Activated naive CD8-positive, alpha-beta T cell treated with anti-CD3 and anti-CD28 coated beads, Interleukin-2, amount 10 ng/mL, durations not matched to agents 7 days and 5 days (primary cell): ENCODE results near the gene CDIPT. TPM values are rescaled to one million over a fixed set of nuclear protein-coding genes. Genes with fewer than 3 reads are reported as not detected.
"Not testable (repeated sequence)": the region's sequence is repeated elsewhere in the genome, so short reads cannot be mapped to it uniquely, and the experiment has no call there.

Experiments used
- ATAC-seq: fragments of 150-1000 bp; cut with Tn5 transposase; one replicate; pipeline ENCODE4 v1.10.0; 2021; ENCODE audit warnings: low read depth, moderate library complexity
- POLR2A ChIA-PET: fragments of 350-600 bp; sonication (Branson Sonifier 250); formaldehyde crosslinking; loops from one replicate; lab custom pipeline; 2021; ENCODE audit warnings: antibody characterized with exemption; lab: Charles Lee
- DNase-seq: peaks from one replicate; pipeline ENCODE4 v3.0.0; 2021
- H3K27ac Mint-ChIP-seq: one replicate; pipeline ENCODE4 v1.8.0; 2022; ENCODE audit warnings: mild to moderate bottlenecking, mixed read lengths
- H3K27me3 Mint-ChIP-seq: one replicate; pipeline ENCODE4 v1.8.0; 2022; ENCODE audit warnings: mild to moderate bottlenecking, moderate library complexity, mixed read lengths
- H3K36me3 Mint-ChIP-seq: one replicate; pipeline ENCODE4 v1.8.0; 2021; ENCODE audit warnings: mild to moderate bottlenecking, mixed read lengths
- H3K4me1 Mint-ChIP-seq: one replicate; pipeline ENCODE4 v1.8.0; 2021; ENCODE audit warnings: mixed read lengths
- H3K4me3 Mint-ChIP-seq: one replicate; pipeline ENCODE4 v1.8.0; 2022; ENCODE audit warnings: mild to moderate bottlenecking, moderate library complexity, mixed read lengths
- H3K9me3 Mint-ChIP-seq: one replicate; pipeline ENCODE4 v1.8.0; 2021; ENCODE audit warnings: mixed read lengths
- total RNA-seq, 2 experiments: library from RNA; stranded (reverse); gene quantifications; one replicate each; pipeline ENCODE4 v1.2.3, GENCODE V29; 2021

CDIPT gene
- total RNA-seq, 2 experiments from 2014 or later, result 65.0 to 74.7 TPM

DNA sequence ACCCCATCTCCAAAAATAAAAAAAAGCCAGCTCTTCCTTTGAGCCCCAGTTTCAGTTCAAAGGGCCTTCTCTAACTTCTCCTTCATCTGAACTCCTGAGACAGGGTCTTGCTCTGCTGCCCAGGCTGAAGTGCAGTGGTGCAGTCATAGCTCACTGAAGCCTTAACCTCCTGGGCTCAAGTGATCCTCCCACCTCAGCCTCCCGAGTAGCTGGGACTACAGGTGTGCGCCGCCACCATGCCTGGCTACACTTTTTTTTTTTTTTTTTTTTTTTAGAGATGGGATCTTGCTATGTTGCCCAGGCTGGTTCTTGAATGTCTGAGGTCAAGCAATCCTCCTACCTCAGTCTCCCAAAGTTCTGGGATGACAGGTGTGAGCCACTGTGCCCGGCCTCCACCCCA is 29.8 kb downstream of the CDIPT start:
- not testable (repeated sequence) for H3K9me3 Mint-ChIP-seq
- POLR2A ChIA-PET, result interaction anchor here (0.6 kb wide), 1 partner anchor 23 kb away, joined by 3 read pairs; no protein-coding TSS in a partner anchor

DNA sequence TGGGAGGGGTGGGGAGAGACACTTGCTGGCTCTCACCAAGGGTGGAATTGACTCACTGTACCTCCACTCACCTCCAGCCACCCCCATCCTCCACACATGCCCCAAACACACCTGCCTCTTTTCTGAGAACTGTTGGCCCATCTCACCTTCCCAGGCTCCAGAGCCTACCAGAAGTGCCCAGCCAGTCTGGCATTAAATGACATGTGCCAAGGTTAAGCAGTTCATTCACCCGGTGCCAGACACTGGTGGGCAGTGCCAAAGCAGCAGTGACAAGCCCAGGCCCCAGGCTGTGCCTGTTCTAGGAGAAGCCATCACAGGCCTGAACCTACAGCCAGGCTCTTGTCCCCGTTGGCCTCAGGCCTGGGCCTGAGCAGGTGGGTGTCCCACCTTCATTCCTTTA is 31.5 kb downstream of the CDIPT start:
- H3K36me3 Mint-ChIP-seq, result peaks cover 24% of the 10 kb centered on the region

More for the DNA sequence above, 29.8 kb downstream of the CDIPT start:
- H3K4me3 Mint-ChIP-seq, DNase-seq, H3K27ac Mint-ChIP-seq, ATAC-seq, H3K27me3 Mint-ChIP-seq, H3K4me1 Mint-ChIP-seq: not testable (repeated sequence)
- peaks cover 28% of the 10 kb centered on the region for H3K36me3 Mint-ChIP-seq

DNA sequence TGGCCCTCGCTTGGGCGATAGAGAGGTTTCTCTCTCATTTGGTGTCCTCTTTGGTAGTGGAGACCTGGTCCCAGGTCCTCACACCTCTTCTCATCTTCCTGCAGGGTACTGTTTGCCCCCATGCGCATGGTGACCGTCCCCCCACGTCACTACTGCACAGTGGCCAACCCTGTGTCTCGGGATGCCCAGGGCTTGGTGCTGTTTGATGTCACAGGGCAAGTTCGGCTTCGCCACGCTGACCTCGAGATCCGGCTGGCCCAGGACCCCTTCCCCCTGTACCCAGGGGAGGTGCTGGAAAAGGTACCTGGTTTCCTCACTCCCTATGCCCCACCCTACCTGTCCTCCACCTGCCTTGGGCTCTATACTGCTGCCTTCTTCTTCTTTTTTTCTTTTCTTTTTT is 32.3 kb downstream of the CDIPT start:
- H3K27ac Mint-ChIP-seq, result no peak overlapping the region
- no peaks in the 10 kb centered on the region for H3K27me3 Mint-ChIP-seq
- no peak for DNase-seq
- H3K36me3 Mint-ChIP-seq, result peaks cover 23% of the 10 kb centered on the region
- POLR2A ChIA-PET, result no interaction called here
- no peak overlapping the region for H3K4me3 Mint-ChIP-seq
- ATAC-seq, result no peak
- H3K9me3 Mint-ChIP-seq, result no peaks in the 10 kb centered on the region
- H3K4me1 Mint-ChIP-seq, result peaks cover 25% of the 10 kb centered on the region

More for the DNA sequence above, 31.5 kb downstream of the CDIPT start:
- H3K4me1 Mint-ChIP-seq, result peaks cover 20% of the 10 kb centered on the region
- H3K27ac Mint-ChIP-seq, result no peak overlapping the region
- no peak for DNase-seq
- POLR2A ChIA-PET, result no interaction called here
- no peaks in the 10 kb centered on the region for H3K27me3 Mint-ChIP-seq
- no peak for ATAC-seq
- H3K9me3 Mint-ChIP-seq, result no peaks in the 10 kb centered on the region
- no peak overlapping the region for H3K4me3 Mint-ChIP-seq

DNA sequence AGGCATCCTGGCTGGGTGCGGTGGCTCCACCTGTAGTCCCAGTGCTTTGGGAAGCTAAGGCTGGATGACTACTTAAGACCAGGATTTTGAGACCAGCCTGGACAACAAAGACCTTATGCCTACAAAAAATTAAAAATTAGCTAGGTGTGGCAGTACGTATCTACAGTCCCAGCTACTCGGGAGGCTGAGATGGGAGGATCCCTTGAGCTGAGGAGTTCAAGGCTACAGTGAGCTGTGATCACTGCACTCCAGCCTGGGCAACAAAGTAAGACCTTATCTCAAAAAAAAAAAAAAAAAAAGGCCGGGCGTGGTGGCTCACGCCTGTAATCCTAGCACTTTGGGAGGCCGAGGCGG is 36.7 kb downstream of the CDIPT start:
- Mint-ChIP-seq H3K4me1 (peaks cover 46% of the 10 kb centered on the region), H3K9me3 (no peaks in the 10 kb centered on the region), H3K36me3 (peaks cover 9% of the 10 kb centered on the region), H3K27me3 (no peaks in the 10 kb centered on the region), H3K27ac (peak overlapping the region; percentile 93), H3K4me3 (peak overlapping the region; percentile 86)
- DNase-seq, result no peak
- ATAC-seq, result no peak
- POLR2A ChIA-PET, result interaction anchor here (0.6 to 4.3 kb wide), 11 partner anchors 9 to 544 kb away, joined by 3 to 32 read pairs (median 4); partner anchors contain the start of genes PAGR1 and TBC1D10B

DNA sequence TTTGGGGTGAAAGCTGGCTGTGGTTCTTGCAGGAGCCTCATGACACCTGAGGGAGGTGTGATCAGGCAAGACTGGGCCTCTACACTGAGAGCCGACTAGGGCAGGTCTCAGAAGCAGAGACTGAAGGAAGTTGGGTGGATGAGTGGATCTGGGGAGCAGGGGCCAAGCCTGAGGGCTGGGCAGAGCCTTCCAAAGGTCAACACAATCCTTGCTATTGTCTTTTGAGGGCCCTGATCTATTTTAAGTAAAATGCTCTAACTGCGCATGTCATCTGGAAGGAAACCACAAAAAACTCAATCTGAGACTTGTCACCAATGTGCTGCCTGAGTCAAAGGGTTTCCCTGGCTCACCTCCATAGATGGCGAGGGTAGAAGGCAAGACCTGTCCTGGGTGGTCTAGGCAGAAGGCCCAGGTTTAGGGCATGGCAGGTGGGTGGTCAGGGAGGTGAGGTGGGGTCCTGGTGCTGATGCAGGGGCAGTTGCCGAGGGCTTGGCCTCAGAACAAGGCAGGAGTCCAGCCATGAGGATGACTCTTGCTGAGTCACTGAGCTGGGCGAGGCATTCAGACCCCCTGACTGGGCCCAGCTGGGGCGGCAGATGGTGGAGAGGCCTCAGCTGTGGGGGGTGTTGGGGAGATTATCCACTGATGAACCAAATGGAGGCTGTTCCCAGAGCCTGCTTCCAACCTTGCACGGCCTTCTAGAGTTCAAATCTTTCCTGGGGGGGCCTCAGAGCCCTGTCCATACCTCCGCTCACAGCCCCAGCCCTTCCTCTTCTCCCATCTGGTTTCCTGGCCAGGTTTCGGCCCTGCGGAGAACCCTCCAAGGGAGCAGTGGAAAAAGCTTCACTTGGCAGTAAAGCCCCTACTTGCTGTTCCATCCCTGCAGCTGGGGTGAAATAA is 37.6 kb downstream of the CDIPT start:
- H3K9me3 Mint-ChIP-seq, result no peaks in the 10 kb centered on the region
- peak overlapping the region; percentile 69 for H3K4me3 Mint-ChIP-seq
- ATAC-seq (peak; percentile 35), DNase-seq (peak; percentile 47)
- H3K27me3 Mint-ChIP-seq, result no peaks in the 10 kb centered on the region
- H3K36me3 Mint-ChIP-seq, result peaks cover 10% of the 10 kb centered on the region
- H3K27ac Mint-ChIP-seq, result peak overlapping the region; percentile 83
- POLR2A ChIA-PET, result interaction anchor here (0.6 to 4.3 kb wide), 6 partner anchors 8 to 23 kb away, joined by 3 to 32 read pairs (median 6); partner anchors contain the start of gene PAGR1
- peaks cover 45% of the 10 kb centered on the region for H3K4me1 Mint-ChIP-seq

DNA sequence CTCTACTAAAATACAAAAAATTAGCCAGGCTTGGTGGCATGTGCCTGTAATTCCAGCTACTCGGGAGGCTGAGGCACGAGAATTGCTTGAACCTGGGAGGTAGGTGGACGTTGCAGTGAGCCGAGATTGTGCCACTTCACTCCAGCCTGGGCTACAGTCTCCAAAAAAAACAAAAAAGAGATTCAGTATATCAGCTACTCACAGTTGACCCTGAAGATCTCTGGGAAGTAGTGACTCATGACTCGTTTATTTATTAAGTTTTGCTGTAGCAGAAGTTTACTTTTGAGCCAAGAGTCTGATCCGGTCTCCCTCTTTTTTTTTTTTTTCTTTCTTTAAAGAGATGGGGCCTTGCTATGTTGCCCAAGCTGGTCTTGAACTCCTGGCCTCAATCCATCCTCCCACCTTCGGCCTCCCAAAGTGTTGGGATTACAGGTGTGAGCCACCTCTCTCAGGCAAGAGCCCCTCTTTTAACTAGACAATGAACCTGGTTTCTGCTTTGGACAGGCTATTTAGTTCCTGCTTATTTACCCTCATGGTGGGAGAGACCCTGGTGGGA is 38.4 kb downstream of the CDIPT start:
- Mint-ChIP-seq H3K27ac (peak overlapping the region; percentile 83), H3K9me3 (no peaks in the 10 kb centered on the region), H3K4me3 (peak overlapping the region; percentile 69), H3K27me3 (no peaks in the 10 kb centered on the region), H3K4me1 (peaks cover 46% of the 10 kb centered on the region), H3K36me3 (peaks cover 11% of the 10 kb centered on the region)
- POLR2A ChIA-PET, result interaction anchor here (0.8 to 4.3 kb wide), 4 partner anchors 7 to 499 kb away, joined by 3 to 32 read pairs (median 5); partner anchors contain the start of gene PAGR1
- DNase-seq (no peak), ATAC-seq (no peak)

DNA sequence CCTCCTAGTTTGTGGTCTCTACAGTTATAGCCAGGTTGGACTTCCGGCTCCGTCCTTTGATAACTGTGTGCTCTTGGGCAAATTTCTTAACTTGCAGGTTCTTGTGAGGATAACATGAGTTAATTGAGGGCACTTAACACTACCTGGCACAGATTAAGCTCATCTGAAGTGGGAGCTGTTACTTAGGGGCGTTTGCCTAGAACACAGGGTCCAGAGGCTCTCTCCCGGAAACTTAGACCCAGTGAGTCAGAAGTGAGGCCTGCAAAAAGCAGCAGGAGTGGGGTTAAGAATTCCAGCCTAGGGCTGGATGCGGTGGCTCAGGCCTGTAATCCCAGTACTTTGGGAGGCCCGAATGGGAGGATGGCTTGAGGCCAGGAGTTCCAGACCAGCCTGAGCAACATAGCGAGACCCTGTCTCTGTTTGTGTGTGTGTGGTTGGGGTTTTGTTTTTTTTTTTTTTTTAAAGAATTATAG is 41.3 kb downstream of the CDIPT start:
- DNase-seq, result no peak
- H3K36me3 Mint-ChIP-seq, result peaks cover 30% of the 10 kb centered on the region
- H3K27me3 Mint-ChIP-seq, result no peaks in the 10 kb centered on the region
- peak overlapping the region; percentile 86 for H3K27ac Mint-ChIP-seq
- ATAC-seq, result no peak
- POLR2A ChIA-PET, result interaction anchor here (0.5 to 4.0 kb wide), 12 partner anchors 10 to 813 kb away, joined by 3 to 43 read pairs (median 6); partner anchors contain the start of genes KCTD13, KIF22, MAZ and TMEM219
- peaks cover 51% of the 10 kb centered on the region for H3K4me1 Mint-ChIP-seq
- H3K4me3 Mint-ChIP-seq, result peak overlapping the region; percentile 96
- no peaks in the 10 kb centered on the region for H3K9me3 Mint-ChIP-seq

DNA sequence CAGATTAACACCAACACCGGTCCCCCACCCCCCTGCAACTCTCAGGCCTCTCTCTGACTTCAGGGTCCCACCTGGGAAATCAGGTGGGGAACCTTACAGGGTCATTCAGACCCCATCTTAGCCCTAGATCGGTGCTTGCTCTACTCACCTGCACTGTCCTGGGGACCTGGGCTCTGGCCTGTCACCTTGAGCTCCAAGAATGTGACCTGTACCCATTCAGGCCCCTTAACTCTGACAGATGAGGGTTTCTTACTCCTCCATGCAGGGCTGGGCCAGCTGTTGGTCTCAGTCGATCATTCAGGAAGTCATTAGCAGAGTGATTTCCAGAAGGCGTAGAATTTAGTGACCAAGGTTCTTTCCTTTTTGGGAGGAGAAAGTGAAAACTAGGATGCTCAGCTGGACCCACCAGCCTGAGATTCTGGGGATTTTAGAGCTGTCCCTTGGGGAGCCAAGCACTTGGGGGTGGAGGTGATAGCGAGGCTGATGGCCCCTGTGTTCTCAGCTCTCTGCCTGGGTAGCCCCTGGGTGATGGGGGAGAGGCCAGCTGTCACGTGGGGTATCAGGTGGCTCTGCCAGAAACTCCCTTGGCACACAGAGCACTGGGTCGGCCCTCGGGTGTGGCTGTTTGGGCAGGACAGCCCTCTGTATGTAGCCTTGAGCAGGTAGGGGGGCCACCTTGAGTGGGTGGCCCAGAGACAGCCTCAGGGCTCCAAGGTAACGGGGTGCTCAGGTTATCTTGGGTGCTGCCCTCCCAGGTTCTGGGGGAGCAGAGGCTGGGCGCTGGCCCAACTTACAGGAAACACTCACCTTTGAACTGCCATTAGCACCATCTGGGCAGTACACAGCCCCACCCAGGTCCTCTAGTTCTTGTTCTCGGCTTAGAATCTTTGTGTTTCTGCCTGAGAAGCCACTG is 42.0 kb downstream of the CDIPT start:
- peak; percentile 60 for DNase-seq
- POLR2A ChIA-PET, result interaction anchor here (0.5 to 4.0 kb wide), 14 partner anchors 11 to 813 kb away, joined by 3 to 43 read pairs (median 4); partner anchors contain the start of genes KCTD13, KIF22, MAZ and TMEM219
- peak overlapping the region; percentile 96 for H3K4me3 Mint-ChIP-seq
- peak; percentile 8 for ATAC-seq
- H3K4me1 Mint-ChIP-seq, result peaks cover 46% of the 10 kb centered on the region
- no peaks in the 10 kb centered on the region for H3K9me3 Mint-ChIP-seq
- H3K36me3 Mint-ChIP-seq, result peaks cover 30% of the 10 kb centered on the region
- peak overlapping the region; percentile 86 for H3K27ac Mint-ChIP-seq
- no peaks in the 10 kb centered on the region for H3K27me3 Mint-ChIP-seq

DNA sequence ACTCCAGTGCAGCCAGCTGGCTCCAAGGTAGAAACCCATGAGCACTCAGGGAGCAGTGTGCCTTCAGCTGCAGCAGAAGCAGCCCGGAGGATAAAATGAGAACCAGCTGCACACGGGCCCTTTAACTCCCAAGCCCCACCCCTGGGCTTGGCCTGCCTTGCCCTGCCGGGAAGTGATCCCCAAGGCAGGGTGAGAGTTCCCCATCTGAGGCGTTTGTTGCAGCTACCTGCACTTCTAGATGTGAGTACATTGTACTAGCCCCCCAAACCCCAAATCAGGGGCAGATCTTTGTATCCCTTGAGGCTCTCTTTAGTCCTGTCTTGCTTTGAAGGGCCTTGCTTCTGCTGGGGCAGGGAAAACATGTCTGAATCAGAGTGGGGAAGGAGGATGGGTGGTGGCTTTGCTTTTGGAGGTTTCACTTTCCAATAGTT is 42.7 kb downstream of the CDIPT start, which contains the start of gene MVP:
Gene MVP, plus strand, starts transcription at position 192 of the 431 bp plus-strand sequence. CDS start 10,088 bp downstream, outside the sequence.
- no peaks in the 10 kb centered on the region for H3K9me3 Mint-ChIP-seq
- ATAC-seq (no peak), DNase-seq (peak; percentile 65)
- H3K27me3 Mint-ChIP-seq, result no peaks in the 10 kb centered on the region
- H3K4me1 Mint-ChIP-seq, result peaks cover 41% of the 10 kb centered on the region
- peak within 1 kb of the TSS; percentile 96 for H3K4me3 Mint-ChIP-seq
- peak within 1 kb of the TSS; percentile 86 for H3K27ac Mint-ChIP-seq
- POLR2A ChIA-PET, result interaction anchor here (0.6 to 4.0 kb wide), 12 partner anchors 13 to 245 kb away, joined by 3 to 43 read pairs (median 6); partner anchors contain the start of genes KIF22, MAZ and TMEM219
- H3K36me3 Mint-ChIP-seq, result peaks cover 29% of the 10 kb centered on the region

DNA sequence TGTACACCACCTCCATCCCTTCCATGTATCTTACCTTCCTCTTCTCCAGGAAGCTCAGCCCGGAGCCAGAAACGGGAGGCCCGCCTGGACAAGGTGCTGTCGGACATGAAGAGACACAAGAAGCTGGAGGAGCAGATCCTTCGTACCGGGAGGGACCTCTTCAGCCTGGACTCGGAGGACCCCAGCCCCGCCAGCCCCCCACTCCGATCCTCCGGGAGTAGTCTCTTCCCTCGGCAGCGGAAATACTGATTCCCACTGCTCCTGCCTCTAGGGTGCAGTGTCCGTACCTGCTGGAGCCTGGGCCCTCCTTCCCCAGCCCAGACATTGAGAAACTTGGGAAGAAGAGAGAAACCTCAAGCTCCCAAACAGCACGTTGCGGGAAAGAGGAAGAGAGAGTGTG is 43.5 kb downstream of the CDIPT start:
- Mint-ChIP-seq H3K9me3 (no peaks in the 10 kb centered on the region), H3K36me3 (peaks cover 27% of the 10 kb centered on the region), H3K4me1 (peaks cover 43% of the 10 kb centered on the region), H3K27me3 (no peaks in the 10 kb centered on the region), H3K4me3 (peak overlapping the region; percentile 96), H3K27ac (peak overlapping the region; percentile 86)
- POLR2A ChIA-PET, result interaction anchor here (0.8 to 4.3 kb wide), 8 partner anchors 7 to 117 kb away, joined by 4 to 82 read pairs (median 18); partner anchors contain the start of genes KIF22 and MAZ
- DNase-seq (no peak), ATAC-seq (no peak)

DNA sequence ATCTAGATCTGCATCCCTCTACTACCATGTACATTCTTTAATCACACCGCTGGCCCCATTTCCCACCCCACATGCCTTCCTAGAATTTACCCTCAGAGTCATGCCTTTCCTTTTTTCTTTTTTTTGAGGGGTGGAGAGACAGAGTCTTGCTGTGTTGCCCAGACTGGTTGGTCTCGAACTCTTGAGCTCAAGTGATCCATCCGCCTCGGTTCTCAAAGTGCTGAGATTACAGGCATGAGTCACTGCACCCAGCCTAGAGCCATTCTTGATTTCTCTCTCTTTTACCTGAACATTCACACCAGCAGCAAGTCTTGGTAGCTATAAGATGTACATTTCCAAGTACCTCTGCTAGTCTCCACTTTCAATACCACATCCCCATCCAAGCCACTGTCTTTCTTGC is 44.9 kb downstream of the CDIPT start:
- peak overlapping the region; percentile 84 for H3K27ac Mint-ChIP-seq
- DNase-seq (no peak), ATAC-seq (no peak)
- peak overlapping the region; percentile 96 for H3K4me3 Mint-ChIP-seq
- H3K36me3 Mint-ChIP-seq, result peaks cover 27% of the 10 kb centered on the region
- peaks cover 3% of the 10 kb centered on the region for H3K27me3 Mint-ChIP-seq
- POLR2A ChIA-PET, result interaction anchor here (2.1 to 4.3 kb wide), 3 partner anchors 9 to 28 kb away, joined by 12 to 82 read pairs (median 32); partner anchors contain the start of genes KIF22 and MAZ
- no peaks in the 10 kb centered on the region for H3K9me3 Mint-ChIP-seq
- peaks cover 42% of the 10 kb centered on the region for H3K4me1 Mint-ChIP-seq
